Smooth muscle cell (in vitro differentiated cells): Measurements from ENCODE around the gene CYS1. TPM values are rescaled to one million over a fixed set of nuclear protein-coding genes. Genes with fewer than 3 reads are reported as not detected.

Experiments
- DNase-seq: peaks from one replicate; lab custom pipeline; 2025; ENCODE audit not compliant: unreplicated experiment; lab: John Stamatoyannopoulos, UW
- H2AFZ ChIP-seq: fragments of 200-600 bp; sonication (generic); 2 replicates; pipeline ENCODE4 v1.6.0; 2016; ENCODE audit warnings: antibody characterized with exemption, low read depth, mild to moderate bottlenecking
- H3F3A ChIP-seq: fragments of 200-600 bp; sonication (generic); 2 replicates; pipeline ENCODE4 v1.6.0; 2017; ENCODE audit warnings: antibody characterized with exemption, low read depth
- H3K27ac ChIP-seq: fragments of 200-600 bp; sonication (generic); 2 replicates; pipeline ENCODE4 v1.5.1; 2016; ENCODE audit warnings: low read depth, mild to moderate bottlenecking
- H3K27me3 ChIP-seq: fragments of 200-600 bp; sonication (generic); 2 replicates; pipeline ENCODE4 v1.6.1; 2016; ENCODE audit warnings: low read depth, mild to moderate bottlenecking
- H3K36me3 ChIP-seq: fragments of 200-600 bp; sonication (generic); 2 replicates; pipeline ENCODE4 v1.5.1; 2016; ENCODE audit warnings: low read depth
- H3K4me1 ChIP-seq: fragments of 200-600 bp; sonication (generic); 2 replicates; pipeline ENCODE4 v1.5.1; 2016; ENCODE audit warnings: low read depth
- H3K4me2 ChIP-seq: fragments of 200-600 bp; sonication (generic); 2 replicates; pipeline ENCODE4 v1.6.0; 2016; ENCODE audit warnings: mild to moderate bottlenecking
- H3K4me3 ChIP-seq: fragments of 200-600 bp; sonication (generic); 2 replicates; pipeline ENCODE4 v1.5.1; 2016; ENCODE audit warnings: mild to moderate bottlenecking
- H3K79me2 ChIP-seq: fragments of 200-600 bp; sonication (generic); 2 replicates; pipeline ENCODE4 v1.6.0; 2016; ENCODE audit warnings: low read depth, mild to moderate bottlenecking
- H3K9ac ChIP-seq: fragments of 200-600 bp; sonication (generic); 2 replicates; pipeline ENCODE4 v1.6.0; 2016; ENCODE audit warnings: low read depth
- H3K9me3 ChIP-seq: fragments of 200-600 bp; sonication (generic); replicated peaks from 2 replicates; pipeline ENCODE4 v1.5.1; 2016; ENCODE audit warnings: low read depth
- H4K20me1 ChIP-seq: fragments of 200-600 bp; sonication (generic); 2 replicates; pipeline ENCODE4 v1.6.0; 2016; ENCODE audit warnings: low read depth
- CTCF ChIP-seq: fragments of 200-600 bp; sonication (generic); IDR thresholded peaks from 2 replicates; pipeline ENCODE4 v1.5.1; 2017; ENCODE audit warnings: borderline replicate concordance, mild to moderate bottlenecking, antibody characterized with exemption; ENCODE audit not compliant: insufficient read depth, poor library complexity, severe bottlenecking
- WGBS: methylation state at CpG from one replicate; pipeline ENCODE4 v1.1.7; 2016; ENCODE audit warnings: low lambda C conversion rate; 5-methylcytosine and 5-hydroxymethylcytosine counted together
- polyA plus RNA-seq: library from polyadenylated mRNA; unstranded; fragments of >200 nt; fragmentation: Nextera tagmentation; extraction: Ambion mirVana; gene quantifications from 2 replicates; pipeline ENCODE4 v1.2.1, GENCODE V29; 2016
- total RNA-seq: library from RNA; depleted of rRNA; stranded (reverse); fragments of >200 nt; gene quantifications from 2 replicates; pipeline ENCODE4 v1.2.3, GENCODE V29; 2014

CYS1 gene
- total and polyA plus RNA-seq, 2 experiments from 2014 or later = 3.9 to 11.5 TPM

- Histone ChIP-seq H3K9ac (no peak overlapping the region), H3K4me2 (no peak overlapping the region), H3K27me3 (no peaks in the 10 kb centered on the region), H3K4me1 (peaks cover 9% of the 10 kb centered on the region), H2AFZ (no peak overlapping the region), H3K9me3 (no peaks in the 10 kb centered on the region), H3F3A (peaks cover 17% of the 10 kb centered on the region), H3K4me3 (no peak overlapping the region), H3K79me2 (no peaks in the 10 kb centered on the region), H3K36me3 (no peaks in the 10 kb centered on the region), H4K20me1 (peaks cover 23% of the 10 kb centered on the region), H3K27ac (no peak overlapping the region)
- WGBS = 98% methylated on average over 14 of the region's 14 CpGs
- no peak for DNase-seq
- no peak for TF ChIP-seq CTCF
Measured at GRCh38 chr2:10041711-10042110, 38.5 kb downstream of the CYS1 start.

DNA sequence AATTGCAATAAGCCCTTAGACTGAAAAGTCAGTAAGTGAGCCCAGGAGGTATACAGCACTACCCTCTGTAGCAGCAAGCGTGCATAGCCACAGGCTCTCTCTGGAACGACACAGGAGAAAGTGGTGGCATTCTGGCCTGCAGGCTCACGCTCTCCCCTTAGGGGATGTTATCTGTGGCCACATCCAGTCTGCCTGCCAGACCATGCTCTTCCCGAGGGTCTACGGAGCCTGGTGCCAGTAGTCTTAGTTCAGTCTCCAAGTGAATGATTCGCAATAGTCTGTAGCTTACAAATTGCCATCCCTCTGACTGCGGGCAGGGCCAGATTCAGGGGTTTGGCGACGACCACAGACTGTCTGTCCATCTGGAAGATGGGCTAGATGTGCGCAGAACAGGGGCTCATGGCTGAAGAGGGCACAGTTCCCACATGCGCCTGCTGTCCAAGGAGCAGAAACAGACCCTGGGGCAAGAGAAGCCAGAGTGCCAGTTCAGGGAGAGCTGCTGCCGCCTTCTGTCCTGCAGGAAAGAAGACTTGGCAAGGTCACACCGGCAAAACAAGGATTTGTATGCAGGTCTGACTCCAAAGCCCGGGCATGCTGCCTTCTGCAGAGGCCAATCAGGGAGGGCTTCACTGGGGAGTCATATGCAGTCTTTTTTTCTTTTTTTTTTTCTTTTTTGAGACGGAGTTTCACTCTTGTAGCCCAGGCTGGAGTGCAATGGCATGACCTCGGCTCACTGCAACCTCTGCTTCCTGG lies 40.4 kb downstream of the CYS1 start:
- no peak overlapping the region for H2AFZ ChIP-seq
- no peak overlapping the region for H3K27ac ChIP-seq
- TF ChIP-seq CTCF = no peak
- no peak overlapping the region for H3K4me2 ChIP-seq
- H4K20me1 ChIP-seq = peaks cover 7% of the 10 kb centered on the region
- no peak for DNase-seq
- peaks cover 9% of the 10 kb centered on the region for H3K4me1 ChIP-seq
- no peak overlapping the region for H3K9ac ChIP-seq
- H3K9me3 ChIP-seq = no peaks in the 10 kb centered on the region
- no peaks in the 10 kb centered on the region for H3K27me3 ChIP-seq
- H3K36me3 ChIP-seq = no peaks in the 10 kb centered on the region
- WGBS = 80% methylated on average over 16 of the region's 16 CpGs
- H3K79me2 ChIP-seq = no peaks in the 10 kb centered on the region
- no peak overlapping the region for H3K4me3 ChIP-seq
- peaks cover 6% of the 10 kb centered on the region for H3F3A ChIP-seq

- Histone ChIP-seq H3K4me3 (no peak overlapping the region), H3K4me2 (no peak overlapping the region), H4K20me1 (no peaks in the 10 kb centered on the region), H3K4me1 (peaks cover 9% of the 10 kb centered on the region), H3K36me3 (no peaks in the 10 kb centered on the region), H3K79me2 (no peaks in the 10 kb centered on the region), H3K9ac (no peak overlapping the region), H2AFZ (no peak overlapping the region), H3K27ac (no peak overlapping the region), H3F3A (peaks cover 6% of the 10 kb centered on the region), H3K27me3 (no peaks in the 10 kb centered on the region), H3K9me3 (no peaks in the 10 kb centered on the region)
- no peak for TF ChIP-seq CTCF
- DNase-seq = no peak
Measured at GRCh38 chr2:10038716-10039115, 41.5 kb downstream of the CYS1 start.

- no peaks in the 10 kb centered on the region for H3K9me3 ChIP-seq
- H3K4me1 ChIP-seq = peaks cover 9% of the 10 kb centered on the region
- H3K9ac ChIP-seq = no peak overlapping the region
- H3K4me3 ChIP-seq = no peak overlapping the region
- H3K27me3 ChIP-seq = no peaks in the 10 kb centered on the region
- 85% methylated on average over 10 of the region's 10 CpGs for WGBS
- TF ChIP-seq CTCF = no peak
- no peak overlapping the region for H3K4me2 ChIP-seq
- no peaks in the 10 kb centered on the region for H3K36me3 ChIP-seq
- H3F3A ChIP-seq = peaks cover 6% of the 10 kb centered on the region
- no peaks in the 10 kb centered on the region for H4K20me1 ChIP-seq
- no peak overlapping the region for H2AFZ ChIP-seq
- no peaks in the 10 kb centered on the region for H3K79me2 ChIP-seq
- no peak overlapping the region for H3K27ac ChIP-seq
- DNase-seq = no peak
Measured at GRCh38 chr2:10038123-10038522, 42.1 kb downstream of the CYS1 start.
